Raji (cell line): Measurements from ENCODE around the gene TNFAIP3.

ENCODE experiments used
- POLR2A ChIP-seq: IDR thresholded peaks from 2 replicates; pipeline ENCODE4 v1.6.1; 2011; ENCODE audit warnings: low read depth, low read length, control low read depth; ENCODE audit not compliant: insufficient read depth

Gene TNFAIP3

DNA sequence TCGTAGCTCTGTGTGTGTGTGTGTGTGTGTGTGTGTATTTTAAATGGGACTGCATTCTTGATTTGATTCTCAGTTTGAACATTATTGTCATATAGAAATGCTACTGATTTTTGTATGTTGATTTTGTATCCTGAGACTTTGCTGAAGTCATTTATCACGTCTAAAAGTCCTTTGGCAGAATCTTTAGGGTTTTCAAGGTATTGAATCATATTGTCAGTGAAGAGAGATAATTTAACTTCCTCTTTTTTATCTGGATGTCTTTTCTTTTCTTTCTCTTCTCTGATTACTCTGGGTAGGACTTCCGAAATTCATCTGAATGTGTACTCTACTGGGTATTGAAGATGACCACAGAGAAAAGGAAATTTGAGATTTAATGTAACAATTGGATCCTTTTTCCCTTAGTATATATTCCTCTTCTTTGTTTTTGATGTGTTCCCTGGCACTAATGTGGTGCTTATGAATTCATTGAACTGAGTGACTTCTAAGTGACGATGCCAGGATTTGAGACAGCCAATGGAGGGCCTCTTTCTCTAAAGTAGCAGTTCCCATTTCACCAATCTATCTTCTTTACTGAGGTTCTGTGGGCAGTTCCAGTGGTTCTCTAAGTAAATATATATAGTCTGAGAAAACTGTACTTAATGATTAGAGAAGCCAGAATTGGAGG is 47.6 kb downstream of the TNFAIP3 start:
- TF ChIP-seq POLR2A: no peak

DNA sequence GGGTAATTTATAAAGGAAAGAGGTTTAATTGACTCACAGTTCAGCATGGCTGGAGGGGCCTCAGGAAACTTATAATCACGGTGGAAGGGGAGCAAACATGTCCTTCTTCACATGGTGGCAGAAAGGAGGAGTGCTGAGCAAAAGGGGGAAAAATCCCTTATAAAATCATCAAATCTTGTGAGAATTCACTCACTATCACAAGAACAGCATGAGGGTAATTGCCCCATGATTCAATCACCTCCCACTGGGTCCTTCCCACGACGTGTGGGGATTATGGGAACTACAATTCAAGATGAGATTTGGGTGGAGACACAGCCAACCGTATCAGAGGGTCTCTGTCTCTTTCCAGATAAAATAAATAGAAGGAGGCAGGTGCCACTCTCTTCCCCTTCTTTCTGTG is 48.7 kb downstream of the TNFAIP3 start:
- TF ChIP-seq POLR2A: no peak

DNA sequence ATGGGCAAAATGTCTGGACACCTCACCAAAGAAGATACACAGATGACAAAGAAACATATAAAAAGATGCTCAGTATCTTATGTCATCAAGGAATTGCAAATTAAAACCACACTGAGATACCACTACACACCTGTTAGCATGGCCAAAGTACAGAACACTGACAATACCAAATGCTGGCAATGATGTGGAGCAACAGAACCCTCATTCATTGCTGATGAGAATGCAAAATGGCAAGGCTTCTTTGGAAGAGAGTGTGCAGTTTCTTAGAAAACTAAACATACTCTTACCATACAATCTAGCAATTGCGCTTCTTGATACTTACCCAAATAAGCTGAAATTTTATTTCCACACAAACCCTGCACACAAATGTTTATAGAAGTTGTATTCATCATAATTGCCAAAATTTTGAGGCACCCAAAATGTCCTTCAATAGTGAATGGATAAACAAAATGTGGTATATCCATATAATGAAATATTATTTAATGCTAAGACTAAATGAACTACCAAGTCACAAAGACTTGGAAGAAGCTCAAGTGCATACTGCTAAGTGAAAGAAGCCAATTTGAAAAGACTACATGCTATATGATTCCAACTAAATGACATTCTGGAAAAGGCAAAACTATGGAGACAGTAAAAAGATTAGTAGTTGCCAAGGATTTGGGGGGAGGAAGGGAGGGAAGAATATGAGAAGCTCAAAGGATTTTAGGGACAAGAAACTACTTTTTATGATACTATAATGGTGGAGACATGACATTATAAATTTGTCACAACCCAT is 50.7 kb downstream of the TNFAIP3 start:
- no peak for TF ChIP-seq POLR2A

DNA sequence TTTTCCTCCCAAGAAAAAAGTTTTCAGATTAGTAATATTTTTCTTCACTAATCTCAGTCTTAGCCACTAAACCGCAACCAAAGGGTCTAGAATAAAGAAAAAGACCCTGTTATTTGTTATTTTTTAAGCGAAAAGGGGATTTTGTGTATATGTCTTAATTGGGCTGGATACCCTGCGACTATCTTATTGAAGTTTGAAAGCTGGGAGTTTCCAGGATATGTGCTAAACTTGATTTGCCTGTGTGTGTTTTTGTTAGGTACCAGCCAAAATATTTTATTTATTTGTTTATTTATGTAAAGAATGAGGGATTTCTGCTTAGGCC is 52.4 kb downstream of the TNFAIP3 start:
- TF ChIP-seq POLR2A: no peak

DNA sequence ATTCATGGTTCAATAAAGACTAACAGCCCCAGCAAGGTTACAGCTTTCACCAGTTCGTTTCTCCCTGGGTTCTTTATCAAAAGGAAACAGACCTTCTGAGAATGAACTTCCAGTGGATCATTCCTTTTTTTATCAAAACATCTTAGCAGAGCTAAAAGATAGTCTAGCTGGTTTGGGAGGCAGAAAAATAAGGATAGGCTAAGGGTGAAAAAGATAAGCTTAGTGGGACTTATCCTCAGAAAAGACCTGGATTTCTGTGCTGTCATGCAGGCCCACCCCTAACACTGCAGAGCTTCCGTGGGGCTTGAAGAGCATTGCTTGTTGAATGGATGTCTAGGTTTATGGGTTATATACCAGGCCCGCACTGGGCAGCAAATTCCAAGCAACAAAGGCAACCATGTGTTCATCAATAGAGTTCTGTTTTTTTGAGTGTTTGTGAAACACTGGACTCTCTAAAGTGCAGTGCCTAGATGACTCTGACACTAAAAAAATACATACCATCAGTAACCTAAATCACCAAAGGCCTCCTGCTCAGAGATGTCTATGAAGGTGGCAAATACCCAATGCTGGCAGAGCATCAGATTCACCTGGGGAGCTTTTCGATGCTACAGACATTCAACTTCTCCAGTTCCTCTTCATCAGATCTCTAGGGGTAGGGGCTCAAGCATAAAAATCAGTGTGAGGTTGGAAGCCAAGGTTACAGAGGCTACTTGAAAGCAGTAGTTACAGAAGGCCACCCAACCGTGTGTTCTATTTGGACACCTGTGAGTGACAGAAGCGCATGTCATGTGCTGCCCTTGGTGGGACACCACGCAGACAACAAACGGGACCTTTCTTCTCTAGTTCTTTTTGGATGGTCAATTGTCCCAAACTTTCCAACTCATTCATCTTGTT is 53.0 kb downstream of the TNFAIP3 start:
- no peak for TF ChIP-seq POLR2A

DNA sequence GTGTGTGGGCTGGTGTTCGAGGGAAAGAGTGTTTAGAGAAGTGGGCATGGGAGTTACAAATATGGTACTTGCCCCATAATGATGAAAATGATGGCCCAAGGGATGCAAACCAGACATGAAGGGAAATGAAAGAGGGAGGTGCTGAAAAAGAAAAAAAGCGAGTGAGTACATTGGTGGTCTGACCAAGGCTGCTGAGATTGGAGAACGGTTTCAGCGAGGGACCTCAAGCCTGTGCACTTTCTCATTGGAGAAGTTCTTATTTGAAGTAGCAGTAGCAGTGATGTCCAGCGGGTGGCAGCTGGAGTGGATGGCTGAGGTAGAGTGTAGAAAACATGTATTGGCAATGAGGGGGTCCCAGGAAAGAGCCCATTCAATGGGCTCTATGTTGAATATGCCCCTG is 54.8 kb downstream of the TNFAIP3 start:
- TF ChIP-seq POLR2A: no peak

DNA sequence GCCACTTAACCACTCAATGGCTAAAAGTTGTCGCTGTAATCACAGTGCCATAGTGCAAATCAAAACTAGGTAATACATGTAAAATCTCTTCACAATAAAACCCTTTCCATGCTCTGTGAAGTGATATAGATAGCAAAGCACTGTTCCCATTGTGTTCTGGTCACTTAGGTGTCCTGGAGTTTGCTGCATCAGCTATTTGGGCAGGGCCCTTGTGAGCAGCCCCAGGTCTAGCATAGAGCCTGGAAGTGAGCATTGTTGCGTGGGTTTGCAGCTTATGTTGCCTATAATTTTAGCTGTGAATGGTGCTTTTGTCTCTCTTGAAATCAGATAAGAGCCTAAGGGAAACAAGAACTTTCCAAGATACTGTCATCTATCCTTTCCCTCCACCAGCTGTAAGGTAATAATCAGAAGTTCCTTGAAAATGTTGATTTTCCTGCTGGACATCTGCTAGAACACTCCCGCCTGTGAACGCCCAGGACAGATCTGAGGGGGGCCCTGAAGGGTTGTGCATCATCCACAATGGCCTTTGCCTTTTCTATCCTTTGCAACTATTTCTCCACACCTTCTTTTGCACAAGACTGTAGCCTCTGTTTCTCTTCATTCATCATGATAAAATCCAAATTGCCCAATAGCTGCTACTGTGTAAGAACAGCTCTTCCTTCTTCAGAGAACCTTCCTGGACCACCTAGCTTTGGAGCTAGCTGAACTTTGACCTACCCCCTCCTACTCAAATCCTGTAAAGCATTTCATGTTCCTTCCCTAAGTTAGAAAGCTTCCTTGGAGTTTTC is 57.0 kb downstream of the TNFAIP3 start:
- TF ChIP-seq POLR2A: no peak

DNA sequence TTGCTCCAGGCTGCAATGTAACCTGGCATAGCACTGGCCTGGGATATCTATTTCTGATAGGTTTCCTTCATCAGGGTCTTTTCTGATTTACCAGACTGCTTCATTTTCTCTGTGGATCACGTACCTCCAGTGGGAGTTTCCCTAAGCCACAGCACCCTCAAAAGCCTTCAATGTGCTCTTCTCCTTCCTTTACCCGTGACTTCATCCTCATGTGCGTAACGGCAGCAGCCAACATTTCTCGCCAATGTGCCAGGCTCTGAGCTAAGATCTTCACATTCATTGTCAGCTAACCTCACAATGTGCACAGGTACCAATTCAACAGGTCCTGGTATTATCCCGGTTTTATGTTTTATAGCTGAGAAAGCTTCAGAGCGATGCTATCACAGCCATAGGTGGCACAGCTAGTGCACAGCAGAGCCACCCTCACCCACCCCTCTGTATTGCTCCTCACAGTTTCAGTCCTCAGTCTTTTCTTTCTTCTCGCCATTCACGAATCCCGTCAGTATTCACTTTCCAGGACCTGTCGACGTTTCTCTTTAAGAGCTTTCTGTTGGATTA is 58.2 kb downstream of the TNFAIP3 start:
- TF ChIP-seq POLR2A: no peak

DNA sequence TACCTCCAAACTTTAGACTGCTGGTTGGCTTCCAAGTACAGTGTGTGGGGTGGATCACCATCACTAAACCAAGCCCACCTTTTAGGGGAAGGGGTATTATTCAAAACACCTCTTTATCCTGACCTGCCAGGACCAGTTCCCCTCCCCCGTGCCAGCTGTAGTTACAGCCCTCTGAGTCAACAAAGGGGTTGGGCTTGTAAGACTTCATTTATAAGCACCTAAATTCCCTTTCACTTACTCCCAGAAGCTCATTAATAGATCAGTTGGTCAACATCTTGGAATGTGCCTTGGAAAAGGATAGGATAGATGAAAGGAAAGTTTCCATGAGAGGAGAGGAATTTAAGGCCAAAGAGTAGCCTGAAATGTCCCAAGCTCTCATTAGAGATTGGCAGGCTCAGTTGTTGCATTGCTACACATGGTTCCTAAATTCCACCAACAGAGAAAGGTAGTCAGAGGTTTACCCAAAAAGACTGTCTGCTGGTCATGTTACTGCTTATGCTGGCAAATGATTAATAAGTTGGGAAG is 59.2 kb downstream of the TNFAIP3 start:
- no peak for TF ChIP-seq POLR2A

DNA sequence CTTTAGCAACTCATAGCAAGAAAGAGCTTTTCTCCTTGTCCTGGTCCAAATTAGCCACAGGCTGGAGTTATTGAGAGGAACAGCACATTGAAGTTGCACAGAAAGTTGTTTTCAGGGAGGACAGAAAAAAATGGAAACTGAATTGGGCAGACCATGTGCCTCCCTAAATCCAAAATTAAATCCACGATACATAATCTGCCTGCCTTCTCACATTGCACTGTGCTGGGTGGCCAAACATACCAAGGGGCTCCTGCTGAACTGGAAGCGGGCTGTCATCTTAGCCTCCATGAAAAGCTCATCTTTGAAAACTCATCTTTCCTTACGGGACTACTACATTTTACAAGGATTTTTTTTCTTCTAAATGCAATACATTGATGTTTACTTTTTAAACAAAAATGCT is 59.9 kb downstream of the TNFAIP3 start:
- no peak for TF ChIP-seq POLR2A

DNA sequence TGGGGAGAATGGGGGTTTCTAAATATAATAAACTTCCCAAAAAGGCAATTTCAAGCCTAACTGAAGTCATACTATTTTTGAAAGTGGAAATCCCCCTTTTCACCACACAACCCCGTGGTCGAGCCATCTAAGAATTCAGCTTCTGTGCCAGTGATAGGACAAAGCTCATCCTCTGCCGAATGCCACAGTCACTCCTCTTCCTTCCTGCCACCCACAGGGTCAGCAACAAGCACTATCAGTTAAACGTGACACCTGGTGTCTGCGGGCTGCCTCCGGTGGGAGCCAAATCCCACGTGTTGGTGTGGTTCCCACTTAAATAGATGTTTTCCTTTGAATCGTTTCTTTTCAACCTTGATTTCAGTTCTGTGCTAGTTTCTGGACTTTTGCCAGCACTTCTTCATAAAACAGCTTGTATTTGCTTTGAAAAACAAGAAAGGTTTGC is 60.7 kb downstream of the TNFAIP3 start:
- no peak for TF ChIP-seq POLR2A

DNA sequence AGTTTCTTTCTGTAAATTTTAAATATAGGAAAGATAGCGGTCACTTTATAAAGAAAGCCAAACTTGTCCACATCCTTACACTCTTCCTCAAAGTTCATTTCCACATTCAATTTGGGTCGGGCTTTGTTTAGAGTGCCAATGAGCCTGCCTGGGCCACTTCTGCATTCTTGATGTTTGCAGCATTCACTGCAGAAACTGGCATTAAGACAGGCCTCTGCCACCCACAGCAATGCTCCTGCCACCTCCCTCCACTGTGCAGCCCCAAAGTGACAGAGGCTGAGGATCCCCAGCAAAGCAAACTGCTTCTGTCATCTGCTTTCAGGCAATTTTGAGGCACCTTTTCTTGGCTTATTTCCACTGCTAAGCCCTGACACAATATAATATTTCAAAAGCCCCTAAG is 61.2 kb downstream of the TNFAIP3 start:
- no peak for TF ChIP-seq POLR2A

DNA sequence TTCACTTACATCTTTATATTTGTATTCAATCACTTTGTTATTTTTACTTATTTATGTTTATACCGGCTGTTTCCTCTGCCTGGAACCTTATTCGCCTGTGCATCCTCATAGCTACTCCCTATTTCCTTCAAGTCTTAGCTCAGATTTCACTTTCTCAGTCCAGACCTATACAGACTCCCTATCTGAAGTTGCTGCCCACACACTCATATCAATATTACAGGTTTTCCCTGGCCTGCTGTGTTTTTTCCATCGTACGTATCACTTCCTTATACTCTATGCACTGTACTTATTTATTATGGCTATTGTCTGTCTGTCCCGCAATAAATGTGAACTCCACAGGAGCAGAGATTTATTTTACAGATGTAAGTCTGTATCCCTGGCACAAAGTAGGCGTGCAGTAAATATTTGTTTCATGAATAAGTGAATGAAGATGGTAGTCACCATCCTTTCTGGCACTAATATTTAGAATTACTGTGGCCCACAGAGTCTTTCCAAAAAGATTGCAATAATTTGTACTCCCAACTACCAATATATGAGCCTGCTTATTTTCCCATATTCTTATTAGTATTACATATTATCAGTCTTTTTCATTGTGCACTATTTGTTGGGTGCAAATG is 64.9 kb downstream of the TNFAIP3 start:
- TF ChIP-seq POLR2A: no peak
